Upper lobe of left lung (tissue), 4 donors: ENCODE measurements around the gene LZTS3.
"Not testable (repeated sequence)": the region's sequence is repeated elsewhere in the genome, so short reads cannot be mapped to it uniquely, and the experiment has no call there.

Source experiments
- EP300 ChIP-seq, 4 donors: sonication (generic); formaldehyde crosslinking; IDR thresholded peaks; one replicate each; pipeline ENCODE4 v1.5.1; 2017; ENCODE audit warnings: antibody characterized with exemption in 4 of 4, control low read depth in 2 of 4
- POLR2A ChIP-seq, 4 donors: fragments of 450-650 bp; IDR thresholded peaks; one replicate each; pipeline ENCODE4 v1.5.1; 2016 to 2017; ENCODE audit warnings: antibody characterized with exemption in 4 of 4, mild to moderate bottlenecking in 2 of 4
- POLR2AphosphoS5 ChIP-seq, 2 donors: sonication (generic); formaldehyde crosslinking; IDR thresholded peaks; one replicate each; pipeline ENCODE4 v1.5.1; 2017; ENCODE audit warnings: antibody characterized with exemption in 2 of 2
- TF ChIP-seq, protein P1 (sequence below), 6 experiments: fragments of 450-650 bp in 4 of 6; fragments of 200-600 bp in 2 of 6; sonication (generic) in 2 of 6; IDR thresholded peaks; one replicate each; pipeline ENCODE4 v1.5.1; 2016 to 2019; ENCODE audit warnings: antibody characterized with exemption in 6 of 6

DNA sequence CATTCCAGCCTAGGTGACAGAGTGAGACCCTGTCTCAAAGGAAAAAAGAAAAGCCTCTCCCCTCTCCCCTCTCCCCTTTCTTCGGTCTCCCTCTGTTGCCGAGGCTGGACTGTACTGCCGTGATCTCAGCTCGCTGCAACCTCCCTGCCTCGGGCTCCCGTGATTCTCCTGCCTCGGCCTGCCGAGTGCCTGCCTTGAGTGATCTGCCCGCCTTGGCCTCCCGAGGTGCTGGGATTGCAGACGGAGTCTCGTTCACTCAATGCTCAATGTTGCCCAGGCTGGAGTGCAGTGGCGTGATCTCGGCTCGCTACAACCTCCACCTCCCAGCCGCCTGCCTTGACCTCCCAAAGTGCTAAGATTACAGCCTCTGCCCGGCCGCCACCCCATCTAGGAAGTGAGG, 49.2 kb downstream of the LZTS3 start:
- TF ChIP-seq, protein P1, sequence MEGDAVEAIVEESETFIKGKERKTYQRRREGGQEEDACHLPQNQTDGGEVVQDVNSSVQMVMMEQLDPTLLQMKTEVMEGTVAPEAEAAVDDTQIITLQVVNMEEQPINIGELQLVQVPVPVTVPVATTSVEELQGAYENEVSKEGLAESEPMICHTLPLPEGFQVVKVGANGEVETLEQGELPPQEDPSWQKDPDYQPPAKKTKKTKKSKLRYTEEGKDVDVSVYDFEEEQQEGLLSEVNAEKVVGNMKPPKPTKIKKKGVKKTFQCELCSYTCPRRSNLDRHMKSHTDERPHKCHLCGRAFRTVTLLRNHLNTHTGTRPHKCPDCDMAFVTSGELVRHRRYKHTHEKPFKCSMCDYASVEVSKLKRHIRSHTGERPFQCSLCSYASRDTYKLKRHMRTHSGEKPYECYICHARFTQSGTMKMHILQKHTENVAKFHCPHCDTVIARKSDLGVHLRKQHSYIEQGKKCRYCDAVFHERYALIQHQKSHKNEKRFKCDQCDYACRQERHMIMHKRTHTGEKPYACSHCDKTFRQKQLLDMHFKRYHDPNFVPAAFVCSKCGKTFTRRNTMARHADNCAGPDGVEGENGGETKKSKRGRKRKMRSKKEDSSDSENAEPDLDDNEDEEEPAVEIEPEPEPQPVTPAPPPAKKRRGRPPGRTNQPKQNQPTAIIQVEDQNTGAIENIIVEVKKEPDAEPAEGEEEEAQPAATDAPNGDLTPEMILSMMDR (IDR thresholded peaks at IDR 0.05): not testable (repeated sequence)
- TF ChIP-seq EP300, POLR2AphosphoS5, POLR2A (IDR thresholded peaks at IDR 0.05): not testable (repeated sequence)
